Esophagus muscularis mucosa (tissue), 4 donors: ENCODE results near the gene MYH16.

Source experiments
- CTCF ChIP-seq, 3 experiments: fragments of 200-600 bp in 2 of 3; fragments of 450-650 bp in 1 of 3; sonication (generic) in 2 of 3; IDR thresholded peaks; one replicate each; pipeline ENCODE4 v1.5.1; 2017 to 2019; ENCODE audit warnings: antibody characterized with exemption in 3 of 3, mild to moderate bottlenecking in 2 of 3, moderate library complexity in 1 of 3
- EP300 ChIP-seq: sonication (generic); formaldehyde crosslinking; IDR thresholded peaks from one replicate; pipeline ENCODE4 v1.6.1; 2017; ENCODE audit warnings: antibody characterized with exemption
- POLR2A ChIP-seq: fragments of 450-650 bp; IDR thresholded peaks from one replicate; pipeline ENCODE4 v1.6.1; 2017; ENCODE audit warnings: antibody characterized with exemption, moderate library complexity, mild to moderate bottlenecking, low read depth
- POLR2AphosphoS5 ChIP-seq, 2 donors: sonication (generic); formaldehyde crosslinking; IDR thresholded peaks; one replicate each; pipeline ENCODE4 v1.6.1; 2017; ENCODE audit warnings: antibody characterized with exemption in 2 of 2

- no peak for TF ChIP-seq CTCF (IDR thresholded peaks at IDR 0.05)
- no peak for TF ChIP-seq POLR2AphosphoS5 (IDR thresholded peaks at IDR 0.05)
- TF ChIP-seq POLR2A = no peak
- TF ChIP-seq EP300 = no peak
Measured at GRCh38 chr7:99267841-99268576, 4.6 kb upstream of the MYH16 start.
